ENCODE measurements around the gene KCNJ16.
A peak's percentile ranks its signal among the peaks of the same experiment; 100 is the strongest.

The KCNJ16 gene

GRCh38 chr17:70137451-70138230, 62.6 kb downstream of the KCNJ16 start:
- H3K9me3 ChIP-seq (ENCODE audit: insufficient read depth, low read length) = peaks cover 4% of the 10 kb centered on the region; the same call in 1 of the 2 replicates
- H3K27ac ChIP-seq (ENCODE audit: low read length) = peak overlapping the region; percentile 94
- H4K20me1 ChIP-seq (ENCODE audit: insufficient read depth, low read length) = no peaks in the 10 kb centered on the region
- H2AFZ ChIP-seq (ENCODE audit: low read depth, low read length) = peak overlapping the region; percentile 26; the same call in 1 of the 2 replicates
- peak overlapping the region; percentile 57 for H3K4me3 ChIP-seq (ENCODE audit: low read length)
- H3K27me3 ChIP-seq (ENCODE audit: low read depth, low read length) = no peaks in the 10 kb centered on the region
- peak overlapping the region; percentile 78 for H3K9ac ChIP-seq (ENCODE audit: low read length)
- peaks cover 41% of the 10 kb centered on the region for H3K4me1 ChIP-seq (ENCODE audit: low read length)
- no peaks in the 10 kb centered on the region for H3K79me2 ChIP-seq (ENCODE audit: low read length)
- TF ChIP-seq EZH2phosphoT487 (IDR thresholded peaks at IDR 0.05; ENCODE audit: low read depth) (no peak), CTCF (IDR thresholded peaks at IDR 0.05; ENCODE audit: low read depth, low read length) (no peak)
- H3K36me3 ChIP-seq (replicated peaks; ENCODE audit: low read depth, low read length) = no peaks in the 10 kb centered on the region
- H3K4me2 ChIP-seq (ENCODE audit: low read length) = peak overlapping the region; percentile 61

- Histone ChIP-seq H3K4me3 (ENCODE audit: low read length) (peak overlapping the region; percentile 57; the same call in 1 of the 2 replicates), H3K9ac (ENCODE audit: low read length) (peak overlapping the region; percentile 78), H4K20me1 (ENCODE audit: insufficient read depth, low read length) (no peaks in the 10 kb centered on the region), H3K79me2 (ENCODE audit: low read length) (no peaks in the 10 kb centered on the region), H3K27ac (ENCODE audit: low read length) (peak overlapping the region; percentile 94), H3K27me3 (ENCODE audit: low read depth, low read length) (no peaks in the 10 kb centered on the region), H3K4me2 (ENCODE audit: low read length) (peak overlapping the region; percentile 61), H3K36me3 (replicated peaks; ENCODE audit: low read depth, low read length) (no peaks in the 10 kb centered on the region), H2AFZ (ENCODE audit: low read depth, low read length) (peak overlapping the region; percentile 26; the same call in 1 of the 2 replicates), H3K9me3 (ENCODE audit: insufficient read depth, low read length) (no peaks in the 10 kb centered on the region), H3K4me1 (ENCODE audit: low read length) (peaks cover 41% of the 10 kb centered on the region)
- TF ChIP-seq EZH2phosphoT487 (IDR thresholded peaks at IDR 0.05; ENCODE audit: low read depth) = no peak
- no peak for TF ChIP-seq CTCF (IDR thresholded peaks at IDR 0.05; ENCODE audit: low read depth, low read length)
Measured at GRCh38 chr17:70138291-70138865, 63.4 kb downstream of the KCNJ16 start.

- H3K27me3 ChIP-seq (ENCODE audit: low read depth, low read length) = no peaks in the 10 kb centered on the region
- H3K36me3 ChIP-seq (replicated peaks; ENCODE audit: low read depth, low read length) = no peaks in the 10 kb centered on the region
- peaks cover 48% of the 10 kb centered on the region for H3K4me1 ChIP-seq (ENCODE audit: low read length)
- H3K4me2 ChIP-seq (ENCODE audit: low read length) = no peak overlapping the region
- no peak overlapping the region for H3K27ac ChIP-seq (ENCODE audit: low read length)
- H3K9ac ChIP-seq (ENCODE audit: low read length) = no peak overlapping the region
- no peaks in the 10 kb centered on the region for H4K20me1 ChIP-seq (ENCODE audit: insufficient read depth, low read length)
- H3K79me2 ChIP-seq (ENCODE audit: low read length) = no peaks in the 10 kb centered on the region
- no peak overlapping the region for H3K4me3 ChIP-seq (ENCODE audit: low read length)
- no peak for TF ChIP-seq CTCF (IDR thresholded peaks at IDR 0.05; ENCODE audit: low read depth, low read length)
- no peak for TF ChIP-seq EZH2phosphoT487 (IDR thresholded peaks at IDR 0.05; ENCODE audit: low read depth)
- H3K9me3 ChIP-seq (ENCODE audit: insufficient read depth, low read length) = no peaks in the 10 kb centered on the region
- no peak overlapping the region for H2AFZ ChIP-seq (ENCODE audit: low read depth, low read length)
Measured at GRCh38 chr17:70139449-70139993, 64.5 kb downstream of the KCNJ16 start.

GRCh38 chr17:70144260-70144846, 69.3 kb downstream of the KCNJ16 start:
- no peaks in the 10 kb centered on the region for H3K27me3 ChIP-seq (ENCODE audit: low read depth, low read length)
- peak; percentile 85 for TF ChIP-seq CTCF (IDR thresholded peaks at IDR 0.05; ENCODE audit: low read depth, low read length)
- no peak for TF ChIP-seq EZH2phosphoT487 (IDR thresholded peaks at IDR 0.05; ENCODE audit: low read depth)
- no peak overlapping the region for H3K9ac ChIP-seq (ENCODE audit: low read length)
- no peaks in the 10 kb centered on the region for H3K79me2 ChIP-seq (ENCODE audit: low read length)
- H3K4me1 ChIP-seq (ENCODE audit: low read length) = peaks cover 8% of the 10 kb centered on the region; the same call in 1 of the 2 replicates
- no peaks in the 10 kb centered on the region for H3K36me3 ChIP-seq (replicated peaks; ENCODE audit: low read depth, low read length)
- H4K20me1 ChIP-seq (ENCODE audit: insufficient read depth, low read length) = no peaks in the 10 kb centered on the region
- H3K4me3 ChIP-seq (ENCODE audit: low read length) = no peak overlapping the region
- H3K9me3 ChIP-seq (ENCODE audit: insufficient read depth, low read length) = no peaks in the 10 kb centered on the region
- H3K27ac ChIP-seq (ENCODE audit: low read length) = no peak overlapping the region
- no peak overlapping the region for H2AFZ ChIP-seq (ENCODE audit: low read depth, low read length)
- peak overlapping the region; percentile 24; the same call in 1 of the 2 replicates for H3K4me2 ChIP-seq (ENCODE audit: low read length)

All from OCI-LY3 (cell line).